HG03432 (cell line): ENCODE data around the gene RAPGEF5.

Source experiments
- ATAC-seq: cut with Tn5 transposase; IDR thresholded peaks from one replicate; pipeline ENCODE4 v1.9.1; 2021; ENCODE audit warnings: mild to moderate bottlenecking, moderate library complexity; ENCODE audit not compliant: unreplicated experiment

Gene RAPGEF5

DNA sequence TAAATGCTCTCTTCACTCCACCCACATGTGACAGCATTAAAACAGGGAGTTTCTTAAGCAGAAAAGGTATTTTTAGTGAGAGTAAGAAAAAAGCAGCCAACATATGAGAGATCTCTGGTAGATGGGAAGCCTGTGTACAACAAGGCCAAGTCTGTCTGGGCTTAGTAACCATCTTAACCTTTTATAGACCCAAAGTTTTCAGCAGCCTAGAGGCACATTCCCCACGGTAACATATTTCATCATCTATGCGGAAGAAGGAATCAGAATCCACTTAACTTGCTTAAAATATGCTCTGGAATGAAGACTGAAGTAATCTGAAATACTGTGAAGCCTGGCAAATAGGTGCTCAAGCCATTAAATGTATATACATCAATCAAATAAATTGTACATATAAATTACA is 127.8 kb downstream of the RAPGEF5 start:
- ATAC-seq = no peak

DNA sequence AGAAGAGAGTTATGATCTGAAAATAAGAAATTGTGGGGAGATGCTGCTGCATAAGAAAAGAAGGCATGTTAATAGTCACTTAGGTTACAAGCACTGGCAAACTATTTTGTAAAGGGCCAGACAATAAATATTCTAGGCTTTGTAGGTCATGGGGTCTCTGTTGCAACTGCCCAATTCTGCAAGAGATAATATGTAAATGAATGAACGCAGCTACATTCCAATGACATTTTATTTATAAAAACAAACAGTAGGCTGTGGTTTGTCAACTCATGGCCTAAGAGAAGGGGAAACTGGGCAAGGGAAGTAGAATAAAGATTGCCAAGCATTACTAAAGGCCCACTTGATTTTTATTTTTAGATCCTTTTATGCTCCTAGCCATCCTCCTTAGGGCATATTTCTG is 133.1 kb downstream of the RAPGEF5 start:
- no peak for ATAC-seq

DNA sequence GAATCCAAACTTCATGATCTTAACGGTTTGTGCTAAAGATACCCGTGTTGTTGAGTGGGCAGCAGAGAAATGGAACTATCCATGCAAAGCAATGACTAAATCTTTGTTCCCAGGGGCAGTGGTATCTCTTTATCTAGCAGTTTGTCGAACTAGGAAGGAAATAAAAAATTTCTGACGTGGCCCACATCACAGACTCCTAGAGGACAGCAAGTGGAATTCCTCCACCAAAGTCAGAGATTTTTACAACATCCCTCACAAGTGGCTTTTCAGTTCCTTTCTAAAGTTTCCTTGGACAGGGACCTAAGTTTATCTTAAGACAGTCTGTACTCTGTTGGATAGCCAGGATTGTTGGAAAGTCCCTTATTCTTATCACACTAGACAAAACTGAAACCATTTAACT is 136.0 kb downstream of the RAPGEF5 start:
- ATAC-seq = no peak

DNA sequence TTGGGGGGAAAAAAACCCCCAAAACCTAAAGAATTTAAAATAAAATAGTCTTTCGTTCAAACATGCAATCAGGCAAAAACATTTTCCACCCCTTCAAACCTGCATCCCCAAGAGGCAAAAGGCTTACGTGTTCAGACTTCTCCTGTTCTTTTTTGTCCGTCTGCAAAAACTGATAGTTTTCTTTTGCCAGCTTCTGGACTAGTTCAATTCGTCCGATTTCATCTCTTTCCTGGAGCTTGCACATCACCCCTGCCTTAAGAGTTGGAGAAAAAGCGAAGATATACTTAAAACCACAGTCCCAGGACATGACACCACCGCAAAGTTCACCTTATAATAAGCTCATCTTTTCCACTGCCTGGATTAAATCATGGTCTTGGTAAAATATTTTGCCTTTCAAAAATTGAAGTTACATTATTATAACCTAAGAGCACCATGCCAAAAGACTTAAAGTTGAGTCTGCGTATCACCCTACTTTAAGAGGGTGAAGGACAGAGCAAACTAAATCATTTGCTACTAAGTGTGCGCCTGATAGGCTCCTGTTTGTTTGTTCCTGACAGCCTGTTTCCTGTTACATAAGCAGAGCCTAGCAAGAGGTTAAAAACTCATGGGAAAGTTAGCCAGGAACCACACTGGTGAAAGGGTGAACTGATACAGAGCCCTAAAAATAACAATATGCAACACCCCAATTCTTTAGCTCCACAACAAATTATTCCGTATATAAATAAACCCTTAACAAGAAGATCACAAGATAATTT is 137.0 kb downstream of the RAPGEF5 start:
- no peak for ATAC-seq

DNA sequence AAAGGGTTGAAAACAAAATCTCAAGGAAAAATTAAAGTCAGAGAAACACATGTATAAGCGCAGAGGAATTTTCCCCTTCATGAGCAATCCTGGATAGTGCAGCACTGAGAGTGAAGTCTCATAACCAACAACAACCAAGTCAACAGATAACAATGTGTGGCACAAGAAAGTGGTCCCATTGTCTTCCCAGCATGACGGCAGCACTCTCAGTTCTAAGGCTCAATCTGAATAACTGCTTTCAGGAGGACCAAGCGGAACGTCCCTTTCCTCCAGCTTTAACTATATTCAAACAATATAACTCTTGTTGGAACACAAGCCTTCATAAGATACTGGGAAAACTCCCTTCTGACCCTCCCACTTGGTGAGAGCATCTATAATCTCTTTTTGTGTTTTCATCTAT is 137.9 kb downstream of the RAPGEF5 start:
- no peak for ATAC-seq

DNA sequence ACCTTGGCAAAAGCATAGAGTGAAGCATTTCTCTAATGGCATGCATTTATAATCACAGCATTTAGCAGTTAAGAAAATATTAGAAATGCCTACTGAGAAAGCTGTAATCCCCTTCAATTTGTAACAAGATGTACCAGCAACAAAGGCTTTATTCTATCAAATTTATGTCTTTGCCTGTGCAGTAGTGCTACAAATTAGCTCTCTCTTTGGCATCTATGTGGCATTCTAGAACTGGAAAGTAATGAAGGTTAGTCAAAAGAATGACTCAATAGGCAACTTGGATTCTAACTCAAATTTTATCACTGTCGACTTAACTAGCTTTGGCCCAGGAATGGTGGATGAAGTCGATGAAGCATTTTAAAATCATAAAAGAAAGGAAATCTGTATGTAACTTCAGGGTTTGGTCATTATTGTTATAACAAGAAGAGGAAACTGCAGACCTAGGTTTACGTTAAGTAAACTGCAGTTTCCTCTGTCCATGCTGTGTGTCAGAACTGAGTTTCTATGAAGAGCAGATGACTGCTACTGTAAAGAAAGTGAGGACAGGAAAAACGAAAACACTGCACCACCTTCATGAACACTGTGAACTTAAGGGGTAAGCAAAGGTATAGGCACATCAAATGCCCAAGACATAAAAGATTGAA is 140.0 kb downstream of the RAPGEF5 start:
- ATAC-seq = no peak

DNA sequence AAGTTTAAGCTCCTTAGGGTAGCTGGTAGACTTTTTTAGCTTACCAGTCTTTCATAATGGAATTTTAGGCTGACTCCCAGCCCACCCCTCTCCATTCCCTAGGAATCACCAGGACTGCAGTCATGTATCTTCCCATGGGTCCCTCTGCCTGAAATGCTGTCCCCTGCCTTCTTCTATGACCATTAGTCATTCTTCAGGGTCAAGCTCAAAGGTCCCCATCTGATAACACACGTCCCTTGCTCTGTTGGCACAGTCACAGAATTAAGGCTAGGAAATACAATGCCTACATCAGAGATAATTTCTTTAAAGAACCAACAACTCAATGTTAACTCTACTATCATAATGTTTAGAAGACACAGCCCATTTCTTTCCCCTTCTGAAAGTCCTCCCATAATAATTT is 140.6 kb downstream of the RAPGEF5 start:
- ATAC-seq = no peak

DNA sequence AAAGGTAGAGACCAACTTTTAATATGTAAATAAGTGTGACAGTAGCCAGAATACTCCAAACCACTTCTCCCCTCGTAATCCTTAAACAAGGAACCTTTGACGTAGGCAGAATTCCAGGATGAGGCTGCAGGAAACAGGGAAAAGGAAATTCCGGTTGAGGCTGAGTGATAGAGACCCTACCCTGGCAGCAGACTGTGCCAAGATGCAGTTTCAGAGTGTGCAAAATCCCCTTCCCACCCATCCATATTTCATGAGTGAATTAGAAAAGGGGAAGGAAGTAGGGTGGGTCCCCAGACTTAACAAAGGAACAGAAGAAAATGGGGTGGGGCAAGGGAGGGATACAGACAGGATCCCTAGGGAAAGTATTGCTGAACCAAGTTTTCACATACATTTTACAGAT is 143.0 kb downstream of the RAPGEF5 start:
- ATAC-seq = no peak

DNA sequence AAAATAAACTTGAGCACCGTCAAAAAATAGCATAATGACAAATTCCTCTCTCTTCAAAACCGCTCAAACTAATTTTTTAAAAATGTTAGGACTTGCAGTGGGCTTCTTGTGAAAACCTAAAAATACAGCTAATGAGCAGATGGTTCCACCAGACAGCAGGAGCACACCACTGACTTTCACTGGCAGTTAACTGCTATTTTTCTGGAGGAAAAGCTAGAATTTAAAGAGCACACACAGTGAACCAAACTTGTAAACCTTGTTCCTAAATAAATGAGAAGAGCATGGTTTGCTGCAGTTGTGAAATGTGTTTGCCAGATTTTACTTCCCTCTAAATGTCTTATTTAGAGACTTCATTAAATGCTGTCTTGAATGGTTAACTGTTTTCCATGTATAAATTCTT is 143.9 kb downstream of the RAPGEF5 start:
- ATAC-seq = no peak

DNA sequence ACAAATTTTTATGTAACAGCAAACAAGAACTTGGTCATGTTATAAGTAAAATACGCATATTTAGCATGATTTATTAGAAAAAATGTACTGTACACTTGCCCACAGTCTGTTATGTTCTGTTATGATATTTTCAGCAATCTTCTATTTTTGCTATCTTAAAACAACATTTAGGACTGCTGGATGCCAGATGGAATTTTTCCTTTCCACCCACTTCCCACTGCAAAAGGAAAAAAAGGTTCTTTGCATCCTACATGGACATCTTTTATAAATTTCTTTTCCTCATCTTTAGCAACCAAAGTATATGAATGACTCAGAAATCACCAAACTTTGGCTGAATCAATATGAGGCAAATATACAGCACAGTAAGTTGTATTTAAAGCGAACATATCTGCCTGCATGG is 146.0 kb downstream of the RAPGEF5 start:
- ATAC-seq = no peak

DNA sequence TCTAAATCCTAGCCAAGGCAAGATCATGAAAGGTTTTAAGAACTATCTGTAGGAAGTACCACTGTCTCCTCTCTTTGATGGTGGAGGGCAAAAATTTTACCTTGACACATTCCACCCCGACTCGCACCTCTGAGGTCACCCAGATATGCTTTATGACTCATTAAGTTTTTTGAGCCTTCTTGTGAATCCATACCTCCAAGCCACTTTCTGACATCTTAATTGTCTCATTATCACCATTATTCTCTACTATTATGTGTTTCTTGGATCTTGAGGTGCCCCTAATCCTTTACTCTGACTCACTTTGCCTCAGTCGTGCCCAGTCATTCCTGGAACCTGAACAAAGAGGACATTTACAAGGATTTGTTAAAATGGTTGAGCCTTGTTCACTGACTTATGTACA is 146.6 kb downstream of the RAPGEF5 start:
- no peak for ATAC-seq

DNA sequence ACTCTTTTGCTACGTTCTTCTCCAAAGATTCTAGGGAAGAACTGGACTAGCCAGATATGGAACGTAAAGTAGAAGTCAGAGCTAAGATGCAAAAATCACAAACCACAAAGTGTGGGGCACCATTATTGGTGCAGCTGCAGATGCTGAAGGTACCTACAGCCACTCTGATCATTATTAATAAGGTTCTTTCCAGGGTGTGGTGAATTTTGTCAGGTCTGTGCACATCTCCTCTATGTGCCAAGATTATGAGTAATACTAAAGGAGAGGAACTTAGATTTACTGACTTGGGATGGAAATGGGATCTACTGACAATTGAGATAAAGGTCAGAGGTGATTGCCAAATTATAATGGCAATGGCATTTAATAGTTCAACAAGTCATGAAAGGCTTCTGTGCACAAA is 148.2 kb downstream of the RAPGEF5 start:
- ATAC-seq = no peak

DNA sequence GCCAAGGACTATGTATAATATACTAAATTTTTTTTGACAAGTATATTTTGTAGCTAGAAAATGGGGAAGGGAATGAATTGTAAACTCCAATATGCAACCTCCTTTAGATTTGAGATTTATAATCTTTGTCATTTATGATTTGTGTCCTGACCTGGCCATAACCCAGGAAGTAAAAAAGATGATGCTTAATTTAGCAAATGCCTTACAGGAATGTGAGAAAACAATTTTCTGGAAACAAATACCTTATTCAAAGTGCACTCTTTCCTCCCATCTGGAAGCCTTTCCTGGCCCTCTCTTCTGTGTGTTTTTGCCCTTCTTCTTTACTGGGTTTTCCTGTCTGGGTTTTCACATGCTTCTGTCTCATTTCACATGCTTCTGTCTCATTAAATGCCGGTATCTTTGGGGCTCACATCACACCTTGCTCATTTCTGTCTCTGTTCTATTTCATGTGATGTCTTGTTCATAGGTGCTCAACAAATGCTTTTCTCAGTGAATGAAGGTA is 149.2 kb downstream of the RAPGEF5 start:
- no peak for ATAC-seq

DNA sequence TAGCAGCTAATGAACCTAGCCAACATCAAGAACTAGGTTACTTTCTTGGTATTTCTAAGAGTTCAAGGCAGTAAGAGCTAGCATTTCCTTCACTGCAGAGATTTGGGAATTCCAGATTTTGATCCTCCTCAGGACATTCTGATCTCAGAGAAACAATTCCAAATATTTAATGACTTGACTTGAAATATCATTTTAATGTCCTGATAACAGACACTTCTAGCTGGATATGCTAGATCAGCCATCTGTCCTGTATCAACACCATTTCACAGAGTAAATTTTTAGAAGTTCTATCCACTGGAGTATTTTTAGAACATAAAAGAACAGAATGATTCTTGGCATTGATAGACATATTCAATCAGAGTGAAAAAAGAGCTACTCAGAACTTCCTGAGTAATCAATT is 151.3 kb downstream of the RAPGEF5 start:
- ATAC-seq = no peak

DNA sequence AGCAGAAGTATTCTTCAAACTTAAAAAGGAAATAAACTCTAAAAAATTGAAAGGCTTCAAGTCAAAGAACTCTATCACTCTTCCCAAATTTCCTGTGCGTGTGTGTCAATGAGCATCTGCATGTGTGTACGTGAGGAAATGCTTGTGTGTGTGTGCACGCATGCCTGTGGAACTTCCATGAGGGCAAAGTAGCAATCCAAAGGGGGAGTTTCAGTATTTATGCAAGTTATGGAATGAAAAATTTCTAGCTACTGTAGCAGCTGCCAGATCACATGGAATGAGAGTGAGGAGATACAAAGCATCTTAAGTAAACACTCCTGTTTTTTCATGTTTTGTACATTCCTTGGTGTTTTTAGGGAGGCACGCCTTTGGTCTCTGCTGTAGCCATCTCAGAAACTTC is 152.6 kb downstream of the RAPGEF5 start:
- ATAC-seq = no peak

DNA sequence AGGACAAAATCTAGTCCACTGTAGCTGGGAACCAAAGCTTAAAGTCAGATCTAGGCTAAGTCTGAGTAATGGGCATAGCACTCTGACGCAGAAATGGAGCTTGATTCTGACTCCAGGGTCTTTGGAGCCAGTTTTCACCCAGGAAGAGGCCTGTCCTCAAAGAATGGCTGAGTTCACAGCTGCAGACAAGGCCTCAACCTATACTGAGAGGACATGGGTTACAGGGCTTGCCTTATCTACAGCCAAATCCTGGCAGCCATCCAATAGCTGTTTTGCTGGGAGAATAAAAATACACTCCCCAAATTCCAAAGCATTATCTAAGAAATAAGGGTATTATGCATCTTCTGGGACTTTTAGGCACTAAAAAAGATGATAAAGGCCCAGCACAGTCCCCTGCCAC is 154.8 kb downstream of the RAPGEF5 start:
- ATAC-seq = no peak

DNA sequence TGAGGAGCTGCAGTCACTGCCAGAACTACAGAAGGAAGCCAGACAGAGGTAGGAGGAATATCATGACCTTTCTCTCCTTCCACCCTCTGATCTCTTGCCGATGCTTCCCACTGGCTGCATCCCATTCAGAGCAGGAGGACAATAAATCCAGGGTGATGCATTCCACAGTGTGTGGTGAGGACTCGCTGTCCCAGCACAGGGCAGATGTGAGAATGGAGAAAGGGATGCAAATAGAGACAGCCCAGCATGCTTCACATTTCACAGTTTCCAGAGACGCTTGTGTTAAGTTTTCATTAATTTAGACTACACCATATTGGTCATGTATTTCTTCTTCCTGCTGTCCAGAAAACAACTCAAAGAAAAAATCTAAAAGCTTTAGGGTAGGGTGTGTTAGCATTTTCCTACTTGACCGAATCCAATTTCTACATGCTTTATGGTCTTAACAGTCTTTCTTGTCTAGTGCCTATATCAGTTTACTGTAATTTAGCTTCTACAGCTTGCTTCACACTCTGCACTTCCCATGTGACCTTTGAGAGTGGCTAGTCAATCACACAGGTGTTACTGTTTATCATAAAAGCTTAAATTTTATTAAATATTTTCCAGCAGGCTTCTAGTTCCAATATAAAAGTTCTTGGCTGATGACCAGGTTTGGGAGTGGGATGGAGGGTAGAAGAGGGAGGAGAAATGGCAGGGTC is 155.6 kb downstream of the RAPGEF5 start:
- no peak for ATAC-seq

DNA sequence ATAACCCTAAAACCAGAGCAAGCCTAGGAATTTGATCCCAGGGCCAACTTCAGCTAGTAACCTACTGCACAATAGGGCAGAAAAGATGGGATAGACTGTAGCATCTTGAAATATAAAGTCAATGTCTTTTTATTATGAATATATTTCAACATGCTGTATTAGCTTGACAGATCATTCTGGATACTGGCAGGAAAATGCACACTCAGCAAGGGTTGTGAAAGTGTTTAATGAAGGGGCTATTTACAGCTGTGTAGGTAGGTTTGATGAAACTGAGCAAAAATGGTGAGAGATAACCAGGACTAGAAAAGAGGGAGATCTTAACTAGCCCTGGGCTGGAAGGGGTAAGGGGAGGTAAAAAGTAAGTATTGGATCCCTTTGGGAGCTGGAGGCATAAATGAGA is 156.2 kb downstream of the RAPGEF5 start:
- ATAC-seq = no peak

DNA sequence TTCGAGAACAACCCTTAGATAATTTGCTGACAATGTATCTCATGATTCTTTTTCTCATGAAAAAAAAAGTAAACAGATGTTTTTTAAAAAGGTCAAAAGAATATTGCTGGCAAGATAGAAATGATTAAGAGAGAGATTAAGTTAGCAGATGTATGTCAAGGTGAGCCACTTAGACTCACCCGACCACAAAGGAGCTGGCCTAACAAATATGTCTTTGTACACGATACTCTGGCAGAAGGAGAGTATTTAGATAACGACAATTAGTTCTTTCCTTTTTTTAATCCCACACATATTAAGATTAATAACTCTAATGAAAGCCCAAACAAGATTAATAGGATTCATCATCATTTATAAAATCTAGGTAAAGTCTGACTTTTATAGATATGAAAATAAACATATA is 156.7 kb downstream of the RAPGEF5 start:
- no peak for ATAC-seq

DNA sequence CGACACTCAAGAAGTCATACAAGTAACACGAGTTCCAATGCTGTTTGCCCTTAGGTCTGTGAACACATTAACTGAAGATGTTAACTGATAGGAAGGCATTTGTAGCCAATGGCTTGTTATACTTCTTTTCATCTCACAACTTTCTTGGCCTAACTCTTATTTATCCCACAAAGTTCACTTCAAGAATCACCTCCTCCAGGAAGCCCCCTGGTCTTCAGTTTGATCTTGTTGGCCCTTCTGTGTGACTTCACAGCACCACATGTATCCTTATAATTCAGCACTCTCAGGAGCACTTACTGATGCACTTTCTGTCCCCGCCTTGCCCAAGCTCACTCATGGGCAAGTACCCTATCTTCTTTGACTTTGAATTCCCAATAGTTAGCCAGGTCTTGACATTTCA is 159.6 kb downstream of the RAPGEF5 start:
- ATAC-seq = no peak

DNA sequence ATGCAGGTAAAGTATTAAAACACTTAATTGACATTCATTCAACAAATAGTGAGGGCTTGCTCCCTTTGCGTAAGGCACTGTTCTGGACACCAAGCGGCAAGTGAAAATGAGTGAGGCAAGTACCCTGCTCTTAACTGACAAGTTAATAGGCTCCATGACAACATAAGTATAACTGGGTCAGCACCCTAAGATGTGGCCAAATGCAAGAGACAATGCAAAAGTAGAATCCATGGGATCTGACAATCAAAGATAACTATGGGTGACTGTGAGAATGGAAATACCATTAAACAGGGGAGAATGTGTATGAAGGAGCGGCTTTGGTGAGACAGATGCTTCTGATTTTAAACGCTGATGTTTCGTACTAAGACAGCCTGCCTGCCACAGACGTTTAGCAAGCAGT is 160.5 kb downstream of the RAPGEF5 start:
- no peak for ATAC-seq
